CD4-positive, alpha-beta T cell treated with Interleukin-21 for 1 hour (primary cell): ENCODE results near the gene TTYH2.
"Not testable (repeated sequence)": the region's sequence is repeated elsewhere in the genome, so short reads cannot be mapped to it uniquely, and the experiment has no call there.

ENCODE experiments used
- DNase-seq: peaks from one replicate; pipeline ENCODE4 v3.0.0-alpha.2; 2020

Gene TTYH2

DNA sequence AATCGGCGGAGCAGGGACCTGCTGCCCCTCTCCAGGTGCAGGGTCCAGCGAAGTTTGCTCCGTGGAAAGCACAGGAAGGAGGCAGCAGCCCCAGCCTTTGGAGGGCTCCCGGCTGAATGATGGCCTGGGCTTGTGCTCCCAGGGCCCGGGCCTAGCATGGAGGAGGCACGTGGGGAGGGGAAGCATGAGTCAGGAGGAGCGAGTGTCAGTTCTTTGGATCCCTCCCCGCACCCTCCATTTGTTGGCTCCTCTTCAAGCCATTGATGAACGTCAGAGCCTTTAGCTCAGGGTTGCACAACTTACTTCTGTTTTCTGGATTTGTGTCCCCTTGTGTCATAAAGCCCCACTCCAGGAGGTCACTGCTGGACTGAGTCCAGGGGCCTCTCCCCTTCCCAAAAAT is 25.8 kb downstream of the TTYH2 start:
- no peak for DNase-seq

- no peak for DNase-seq
These were observed 27.3 kb downstream of the TTYH2 start for GRCh38 chr17:74240618-74241205.

- no peak for DNase-seq
These were observed 28.1 kb downstream of the TTYH2 start for GRCh38 chr17:74241431-74241830.

DNA sequence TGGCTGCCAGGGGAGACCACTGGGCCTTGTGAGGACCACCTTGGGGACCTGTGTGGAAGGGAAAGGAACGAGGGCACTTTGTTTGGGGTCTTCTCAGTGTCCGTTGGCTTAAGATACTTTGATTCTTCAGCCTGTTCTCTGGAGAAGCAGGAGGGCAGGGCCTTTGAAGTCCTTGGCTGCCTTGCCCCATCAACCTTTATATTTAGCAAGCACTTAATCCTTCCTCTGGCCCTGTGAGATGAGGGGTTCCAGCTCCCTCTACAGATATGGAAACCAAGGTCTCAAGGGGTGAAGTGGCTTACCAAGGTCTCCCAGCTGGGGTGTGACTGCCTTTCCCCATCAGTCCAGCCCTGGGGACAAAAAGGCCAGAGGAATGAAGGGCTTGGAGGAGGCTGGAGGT is 28.5 kb downstream of the TTYH2 start:
- no peak for DNase-seq

DNA sequence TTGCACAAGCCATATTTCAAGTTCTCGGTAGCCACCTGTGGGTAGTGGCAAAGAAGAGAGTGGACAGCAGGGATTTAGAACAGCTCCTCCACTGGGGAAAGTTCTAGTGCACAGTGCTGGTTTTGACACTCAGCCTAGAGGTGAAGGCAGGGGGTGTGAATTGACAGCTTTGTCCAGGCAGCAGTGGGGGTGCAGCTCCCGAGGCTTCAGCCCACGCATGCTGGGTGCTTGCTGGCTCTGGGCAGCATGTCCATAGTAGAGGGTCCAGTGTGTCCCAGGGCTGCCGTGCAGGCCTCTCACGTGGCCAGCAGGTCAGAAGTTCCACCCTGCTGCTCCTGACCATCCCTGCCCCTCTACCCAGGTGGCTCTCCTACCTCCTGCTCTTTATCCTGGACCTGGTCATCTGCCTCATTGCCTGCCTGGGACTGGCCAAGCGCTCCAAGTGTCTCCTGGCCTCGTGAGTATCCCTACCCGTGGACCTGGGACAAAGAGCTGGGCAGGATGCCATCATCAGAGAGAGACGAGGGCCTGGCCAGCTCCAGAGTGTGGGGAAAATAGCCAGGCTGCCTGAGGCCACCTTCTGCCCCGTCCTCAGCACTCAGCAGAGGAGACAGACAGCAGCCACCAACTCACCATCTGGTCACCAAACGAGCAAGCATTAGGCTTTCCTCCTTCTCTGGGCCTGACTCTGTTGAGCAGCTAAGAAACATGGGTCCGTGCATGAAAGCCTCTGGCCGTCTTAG is 29.8 kb downstream of the TTYH2 start:
- DNase-seq, result no peak

DNA sequence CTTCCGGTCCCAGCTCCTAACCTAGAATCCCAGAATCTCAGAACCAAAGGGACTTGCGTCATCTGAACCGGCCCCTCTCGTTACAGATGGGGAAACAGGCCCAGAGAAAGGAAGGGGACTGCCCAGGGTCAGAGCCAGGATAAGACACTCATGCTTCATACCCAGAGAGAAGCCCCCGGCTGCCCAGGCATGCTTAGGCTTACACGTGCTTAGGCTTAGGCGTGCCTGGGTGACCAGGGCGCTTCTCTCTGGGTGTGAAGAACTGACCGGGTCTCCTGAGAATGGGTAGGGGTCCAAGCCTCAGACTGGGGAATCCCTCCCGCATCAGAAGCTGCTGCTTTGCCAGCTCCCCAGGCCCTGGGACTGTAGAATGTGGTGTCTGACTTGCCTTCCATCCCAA is 30.8 kb downstream of the TTYH2 start:
- DNase-seq, result no peak

DNA sequence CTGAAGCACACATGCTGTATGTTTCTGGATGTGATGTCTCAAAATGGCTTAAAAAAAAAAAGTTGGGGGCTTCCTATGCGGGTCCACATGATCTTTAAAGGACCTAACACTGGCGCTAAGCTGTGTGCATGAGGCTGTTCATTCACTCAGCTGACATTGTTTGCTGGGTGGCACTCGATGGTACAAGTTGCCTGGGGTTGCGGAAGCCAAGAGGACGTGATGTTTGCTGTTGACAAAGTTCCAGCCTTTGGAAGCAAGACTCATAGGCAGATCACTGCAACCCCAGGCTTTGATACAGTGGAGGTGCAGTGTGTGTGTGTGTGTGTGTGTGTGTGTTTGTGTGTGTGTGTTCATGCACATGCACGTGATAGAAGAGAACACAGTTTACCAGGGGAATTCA is 31.2 kb downstream of the TTYH2 start:
- no peak for DNase-seq

- no peak for DNase-seq
These were observed 31.9 kb downstream of the TTYH2 start for GRCh38 chr17:74245145-74245831.

DNA sequence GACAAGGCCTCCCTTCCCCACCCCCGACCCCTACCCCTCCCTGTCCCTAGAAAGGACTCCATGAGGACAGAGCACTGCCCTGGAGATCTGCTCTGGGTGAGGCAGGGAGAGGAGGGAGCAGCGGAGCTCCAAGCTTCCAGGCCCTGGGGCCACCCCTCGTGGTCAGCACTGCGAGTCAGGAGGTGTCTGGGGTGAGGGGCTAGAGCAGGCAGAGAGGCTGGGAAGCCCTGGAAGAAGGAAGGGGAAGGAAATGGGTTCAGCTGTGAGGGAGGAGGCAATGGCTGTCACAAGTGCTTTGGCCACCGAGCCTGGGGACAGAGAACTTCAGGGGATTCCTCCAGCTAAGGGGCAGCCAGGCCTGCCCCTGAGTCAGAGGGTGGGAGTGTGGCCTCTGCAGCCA is 32.5 kb downstream of the TTYH2 start:
- no peak for DNase-seq

DNA sequence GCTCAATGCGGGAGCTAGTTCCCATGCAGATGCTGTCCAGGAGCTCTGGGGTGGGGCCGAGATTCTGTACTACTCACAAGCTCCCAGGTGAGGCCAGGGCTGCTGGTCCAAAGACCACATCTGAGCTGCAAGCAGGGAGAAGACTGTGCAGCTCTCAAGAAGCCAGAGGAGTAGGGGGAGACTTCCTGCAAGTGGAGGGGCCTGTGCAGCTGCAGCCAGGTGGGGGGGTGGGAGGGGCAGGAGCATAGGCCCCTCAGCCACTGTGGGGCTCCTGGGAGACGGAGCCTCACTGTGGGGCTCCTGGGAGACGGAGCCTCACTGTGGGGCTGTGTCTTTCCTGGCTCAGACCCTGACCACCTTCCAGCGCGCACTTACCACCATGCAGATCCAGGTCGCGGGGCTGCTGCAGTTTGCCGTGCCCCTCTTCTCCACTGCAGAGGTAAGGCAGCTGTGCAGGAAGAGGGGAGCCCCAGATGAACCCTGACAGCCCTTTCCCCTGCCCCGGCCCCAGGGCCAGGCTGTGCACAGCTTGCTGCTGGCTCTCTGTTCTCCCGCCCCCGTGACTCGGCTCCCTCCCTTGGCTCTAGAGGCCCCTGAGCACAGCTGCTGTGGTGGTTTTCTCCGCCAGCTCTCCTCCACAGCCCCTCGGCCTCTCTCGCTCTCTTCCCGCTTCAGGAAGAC is 36.4 kb downstream of the TTYH2 start:
- no peak for DNase-seq

- DNase-seq, result no peak
These were observed 37.1 kb downstream of the TTYH2 start for GRCh38 chr17:74250324-74250995.

DNA sequence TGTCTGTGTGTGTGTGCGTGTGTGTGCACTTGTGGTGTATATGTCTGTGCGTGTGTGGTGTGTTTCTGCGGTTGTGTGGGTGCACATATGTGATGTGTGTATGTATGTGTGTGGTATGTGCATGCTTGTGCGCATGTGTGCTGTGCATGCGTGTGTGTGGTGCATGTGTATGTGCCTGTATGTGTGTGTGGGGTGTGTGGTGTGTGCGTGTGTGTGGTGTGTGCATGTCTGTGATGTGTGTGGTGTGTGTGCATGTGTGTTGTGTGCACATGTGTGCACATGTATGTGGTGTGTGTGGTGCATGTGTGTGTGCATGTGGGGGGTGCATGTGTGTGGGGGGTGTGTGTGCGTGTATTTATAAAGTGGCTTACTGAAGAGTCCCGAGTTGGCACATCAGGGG is 37.7 kb downstream of the TTYH2 start:
- DNase-seq, result no peak

- no peak for DNase-seq
These were observed 38.2 kb downstream of the TTYH2 start for GRCh38 chr17:74251569-74251968.

GRCh38 chr17:74252211-74252610 is 38.8 kb downstream of the TTYH2 start:
- DNase-seq, result no peak

DNA sequence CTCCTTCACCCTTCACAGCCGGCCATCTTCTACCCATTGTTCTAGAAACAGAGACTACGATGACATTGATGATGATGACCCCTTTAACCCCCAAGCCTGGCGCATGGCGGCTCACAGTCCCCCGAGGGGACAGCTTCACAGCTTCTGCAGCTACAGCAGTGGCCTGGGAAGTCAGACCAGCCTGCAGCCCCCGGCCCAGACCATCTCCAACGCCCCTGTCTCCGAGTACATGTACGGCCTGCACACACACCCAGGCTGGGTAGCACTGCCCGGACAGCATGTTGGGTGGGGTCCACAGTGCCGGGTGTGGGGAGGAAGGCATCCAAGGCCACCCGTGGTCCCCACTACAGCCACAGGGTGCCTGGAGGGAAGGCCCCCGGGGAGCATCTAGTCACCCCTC is 39.7 kb downstream of the TTYH2 start:
- DNase-seq, result no peak

GRCh38 chr17:74257311-74257710 is 43.9 kb downstream of the TTYH2 start:
- DNase-seq, result no peak

GRCh38 chr17:74259667-74260524 is 46.5 kb downstream of the TTYH2 start:
- DNase-seq, result no peak

DNA sequence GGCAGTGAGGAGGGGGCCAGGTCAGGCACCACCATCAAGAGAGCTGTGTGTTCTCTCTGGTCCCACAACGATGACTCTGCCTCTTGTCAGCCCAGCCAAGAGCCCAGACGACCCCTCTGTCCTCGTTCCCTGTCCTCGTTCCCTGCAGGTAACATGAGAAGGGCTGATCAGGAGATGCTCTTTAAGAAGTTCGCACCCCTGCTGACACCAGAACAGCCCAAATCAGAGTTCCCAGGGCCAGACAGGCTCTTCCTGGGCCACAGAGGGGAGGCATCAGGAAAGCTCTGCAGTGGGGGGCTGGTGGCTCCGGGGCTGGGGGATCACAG is 47.1 kb downstream of the TTYH2 start:
- no peak for DNase-seq

- no peak for DNase-seq
These were observed 49.2 kb downstream of the TTYH2 start for GRCh38 chr17:74262601-74263000.

DNA sequence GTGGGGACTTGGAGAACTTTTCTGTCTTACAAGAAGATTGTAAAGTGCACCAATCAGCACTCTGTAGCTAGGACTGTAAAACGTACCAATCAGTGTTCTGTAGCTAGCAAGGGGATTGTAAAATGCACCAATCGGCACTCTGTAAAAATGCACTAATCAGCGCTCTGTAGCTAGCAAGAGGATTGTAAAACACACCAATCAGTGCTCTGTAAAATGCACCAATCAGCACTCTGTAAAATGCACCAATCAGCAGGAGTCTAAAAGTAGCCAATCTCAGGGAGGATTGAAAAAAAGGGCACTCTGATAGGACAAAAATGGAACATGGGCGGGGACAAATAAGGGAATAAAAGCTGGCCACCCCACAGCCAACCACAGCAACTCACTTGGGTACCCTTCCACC is 53.7 kb downstream of the TTYH2 start:
- DNase-seq, result not testable (repeated sequence)

GRCh38 chr17:74267579-74267978 is 54.2 kb downstream of the TTYH2 start:
- no peak for DNase-seq

- DNase-seq, result no peak
These were observed 54.7 kb downstream of the TTYH2 start for GRCh38 chr17:74267987-74268499.
